GM21723 (cell line): Measurements from ENCODE around the gene DCAF16.

Experiments
- ATAC-seq: cut with Tn5 transposase; IDR thresholded peaks from one replicate; pipeline ENCODE4 v1.9.1; 2021; ENCODE audit warnings: mild to moderate bottlenecking, moderate library complexity; ENCODE audit not compliant: unreplicated experiment

DCAF16 gene

DNA sequence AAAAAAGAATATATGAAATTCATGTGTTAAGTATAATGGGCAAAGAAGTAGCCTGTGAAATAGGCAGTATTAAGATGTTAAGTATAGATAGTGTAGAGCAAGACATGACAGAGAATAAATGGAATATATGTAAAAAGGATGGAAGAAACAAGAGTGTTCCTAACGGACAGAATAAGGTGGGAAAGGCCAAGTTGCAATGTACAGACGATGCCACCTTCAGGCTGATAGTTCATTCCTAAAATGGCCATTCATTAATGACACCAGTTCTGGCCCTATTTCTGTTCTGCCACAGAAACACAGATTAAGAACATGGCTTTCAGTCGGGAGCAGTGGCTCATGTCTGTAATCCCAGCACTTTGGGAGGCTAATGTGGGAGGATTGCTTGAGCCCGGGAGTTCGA is 24.7 kb downstream of the DCAF16 start:
- no peak for ATAC-seq

- no peak for ATAC-seq
These were observed 29.0 kb downstream of the DCAF16 start, which contains the start of gene FAM184B for GRCh38 chr4:17781300-17782287. FAM184B (minus strand) TSS chr4:17781621; CDS start chr4:17781299, 322 bp downstream.

DNA sequence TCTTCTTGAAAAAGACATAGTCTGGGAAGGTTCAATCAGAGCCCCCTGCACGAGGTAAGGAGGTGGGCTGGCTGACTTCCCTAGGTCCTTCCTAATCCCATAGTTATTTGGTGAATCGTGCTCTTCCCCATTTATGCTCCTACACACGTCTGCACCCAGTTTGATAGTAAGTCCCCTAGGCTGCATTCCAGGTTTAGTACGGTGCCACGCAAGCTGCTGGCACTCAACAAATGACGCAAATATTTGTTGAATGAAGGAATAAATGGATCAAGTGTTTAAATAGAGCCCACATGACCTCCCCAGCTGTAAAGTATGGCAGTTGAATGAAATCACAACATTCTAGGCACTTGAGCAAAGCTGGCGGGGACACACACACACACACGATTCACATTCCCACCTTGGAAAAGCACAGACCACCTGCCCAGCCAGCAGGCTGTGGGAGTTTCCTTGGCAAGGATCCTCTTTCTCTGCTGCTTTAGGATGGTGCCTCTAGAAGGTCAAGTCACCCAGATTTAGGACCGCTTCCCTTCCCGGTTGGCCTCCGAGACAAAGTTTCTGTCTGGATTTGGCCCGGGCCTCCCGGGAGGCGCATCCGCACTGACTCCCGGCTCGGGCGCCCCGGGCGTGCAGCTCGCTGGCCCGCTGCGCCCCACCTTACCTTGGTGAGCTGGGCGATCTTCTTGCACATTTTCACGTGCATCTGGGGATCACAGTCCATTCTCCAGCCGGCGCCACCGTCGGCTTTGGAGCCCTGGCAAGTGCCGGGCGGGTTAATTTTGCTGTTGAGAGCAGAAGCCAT is 29.9 kb downstream of the DCAF16 start:
- ATAC-seq, result no peak

GRCh38 chr4:17778431-17778830 is 32.1 kb downstream of the DCAF16 start:
- ATAC-seq, result no peak

DNA sequence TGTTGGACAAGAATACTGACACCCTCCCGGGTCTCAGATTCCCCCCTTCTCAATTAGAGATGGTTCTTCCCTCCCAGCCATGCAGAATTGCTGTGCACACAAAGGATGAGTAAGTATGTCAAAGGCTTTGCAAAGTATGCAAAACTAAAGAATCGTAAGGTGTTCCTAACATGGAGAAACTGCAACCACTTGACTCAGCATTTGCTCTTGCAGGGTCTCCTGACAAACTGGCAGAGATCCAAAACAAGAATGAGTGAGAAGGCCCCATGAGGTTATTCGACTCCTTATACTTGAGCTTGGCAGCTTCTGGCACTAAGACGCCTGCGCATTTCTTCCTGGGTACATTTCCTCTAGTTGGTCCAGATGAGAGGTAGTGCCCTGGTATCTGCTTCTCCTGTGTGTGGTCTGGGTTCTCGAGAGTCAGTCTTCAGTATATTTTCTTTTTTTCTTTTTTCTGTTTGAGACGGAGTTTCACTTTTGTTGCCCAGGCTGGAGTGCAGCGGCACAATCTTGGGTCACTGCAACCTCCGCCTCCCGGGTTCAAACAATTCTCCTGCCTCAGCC is 37.3 kb downstream of the DCAF16 start:
- no peak for ATAC-seq

DNA sequence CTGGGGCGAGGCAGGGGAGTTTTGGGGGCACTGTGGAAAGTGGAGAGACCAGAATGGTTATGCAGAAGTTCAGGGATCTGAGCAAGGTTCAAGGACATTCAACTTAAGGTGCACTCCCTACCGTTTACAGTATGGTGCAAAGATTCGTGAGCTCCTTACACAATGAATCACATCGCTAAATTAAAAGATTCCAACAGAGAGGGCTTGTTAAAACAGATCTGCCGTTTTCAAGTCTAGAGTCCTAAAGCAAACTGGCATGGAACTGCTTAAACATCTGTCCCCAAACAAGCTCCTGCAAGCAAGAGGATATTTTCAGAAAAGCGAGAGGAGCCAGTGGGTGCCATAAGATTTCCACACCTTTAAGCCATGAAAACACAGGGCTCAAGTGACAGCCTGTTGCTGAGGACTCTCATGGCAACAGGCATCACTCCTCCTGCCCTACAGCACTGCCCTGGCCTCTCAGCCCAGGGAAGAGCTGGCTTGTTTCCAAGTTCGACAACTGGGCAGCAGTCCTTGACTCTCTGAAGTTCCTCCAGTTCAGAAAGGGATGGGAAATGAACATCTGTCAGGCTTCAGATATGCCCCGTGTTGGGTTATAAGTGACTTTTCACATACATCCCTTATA is 39.2 kb downstream of the DCAF16 start:
- no peak for ATAC-seq

GRCh38 chr4:17770845-17771244 is 39.7 kb downstream of the DCAF16 start:
- no peak for ATAC-seq

DNA sequence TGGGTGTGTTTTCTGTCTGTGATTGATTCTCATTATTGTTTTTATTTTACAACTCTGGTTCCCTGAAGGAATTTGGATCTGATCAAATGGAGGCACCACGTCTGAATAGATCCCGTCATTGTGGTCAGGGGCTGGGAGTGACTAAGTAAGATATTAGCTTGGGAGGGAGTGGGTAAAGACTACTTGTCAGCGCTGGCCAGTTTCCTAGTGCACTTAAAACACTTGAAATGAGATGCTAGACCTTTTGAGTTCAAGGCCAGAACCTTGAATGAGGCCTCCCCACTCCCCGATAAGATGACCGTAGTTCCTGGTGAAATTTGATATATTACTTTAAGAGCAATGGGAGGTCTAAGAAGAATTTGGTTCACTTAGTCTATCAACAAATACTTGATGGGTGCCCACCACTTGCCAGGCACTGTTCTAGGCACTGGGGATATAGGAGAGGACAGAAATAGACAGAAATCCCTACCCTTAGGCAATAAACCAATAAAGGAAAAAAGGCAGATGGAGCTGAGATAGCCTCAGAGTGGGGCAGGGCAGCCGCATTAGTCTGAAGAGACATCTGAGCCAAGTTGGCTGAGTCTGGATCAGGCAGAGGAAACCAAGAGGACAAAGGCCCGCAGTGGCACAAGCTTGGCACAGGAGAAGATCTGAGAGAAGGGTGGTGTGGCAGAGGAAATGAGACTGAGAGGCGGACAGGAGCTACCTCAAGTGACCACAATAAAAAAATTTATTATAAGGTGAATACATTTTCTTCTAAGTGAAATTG is 41.0 kb downstream of the DCAF16 start:
- no peak for ATAC-seq

DNA sequence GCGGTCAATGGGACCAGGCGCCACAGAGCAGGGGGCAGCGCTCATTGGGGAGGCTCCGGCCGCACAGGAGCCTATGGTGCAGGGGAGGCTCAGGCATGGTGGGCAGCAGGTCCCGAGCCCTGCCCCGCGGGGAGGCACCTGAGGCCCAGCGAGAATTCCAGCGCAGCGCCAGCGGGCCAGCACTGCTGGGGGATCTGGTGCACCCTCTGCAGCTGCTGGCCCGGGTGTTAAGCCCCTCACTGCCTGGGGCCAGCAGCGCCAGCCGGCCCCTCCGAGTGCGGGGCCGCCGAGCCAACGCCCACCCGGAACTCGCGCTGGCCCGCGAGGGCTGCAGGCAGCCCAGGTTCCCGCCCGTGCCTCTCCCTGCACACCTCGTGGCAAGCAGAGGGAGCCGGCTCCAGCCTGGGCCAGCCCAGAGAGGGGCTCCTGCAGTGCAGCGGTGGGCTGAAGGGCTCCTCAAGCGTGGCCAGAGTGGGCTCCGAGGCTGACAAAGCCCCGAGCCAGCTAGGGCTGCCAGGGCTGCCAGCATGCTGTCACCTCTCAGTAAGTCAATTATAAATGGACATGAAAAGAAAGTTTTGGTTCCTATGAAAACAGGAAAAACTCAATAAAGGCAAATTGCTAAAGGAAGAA is 43.6 kb downstream of the DCAF16 start:
- no peak for ATAC-seq

GRCh38 chr4:17765514-17766286 is 44.9 kb downstream of the DCAF16 start:
- ATAC-seq, result no peak

GRCh38 chr4:17763931-17764330 is 46.6 kb downstream of the DCAF16 start:
- no peak for ATAC-seq

DNA sequence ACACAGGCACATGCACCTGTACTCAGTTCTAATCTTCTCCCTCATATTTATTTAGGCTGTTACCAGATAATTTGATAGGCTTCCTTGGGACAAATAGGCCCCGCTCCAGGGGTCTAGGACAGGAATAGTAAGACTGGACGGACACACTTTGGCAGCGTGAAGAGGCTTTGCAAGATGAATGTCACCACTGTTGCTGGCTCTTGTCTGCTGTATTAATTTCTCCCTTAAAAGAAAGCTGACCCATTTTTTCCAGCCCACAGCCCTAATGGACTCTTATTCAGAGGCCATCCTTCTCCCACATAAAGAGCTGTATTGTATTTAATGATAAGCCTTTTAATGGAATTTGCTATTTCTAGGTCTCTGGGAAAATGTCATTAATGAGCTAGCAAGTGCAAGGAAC is 47.1 kb downstream of the DCAF16 start:
- ATAC-seq, result no peak

DNA sequence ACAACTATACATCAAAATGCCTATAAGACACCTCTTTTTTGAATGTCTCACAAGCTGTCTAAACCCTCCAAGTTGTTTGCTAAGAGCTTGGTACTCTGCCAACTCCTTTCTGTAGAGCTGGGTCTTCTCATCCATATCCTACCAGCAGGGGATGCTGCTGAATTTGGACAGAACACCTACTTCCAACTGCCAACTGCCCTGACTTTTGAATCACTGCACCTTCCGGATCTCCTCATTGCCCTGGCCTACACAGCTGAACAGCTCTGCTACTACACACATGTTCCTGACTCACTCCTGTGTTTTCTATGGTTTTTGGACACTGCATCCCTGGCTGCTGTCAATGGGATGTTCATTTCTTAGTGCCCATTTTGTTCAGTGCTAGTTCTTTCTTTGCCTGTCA is 47.8 kb downstream of the DCAF16 start:
- no peak for ATAC-seq

GRCh38 chr4:17761062-17761461 is 49.5 kb downstream of the DCAF16 start:
- no peak for ATAC-seq

DNA sequence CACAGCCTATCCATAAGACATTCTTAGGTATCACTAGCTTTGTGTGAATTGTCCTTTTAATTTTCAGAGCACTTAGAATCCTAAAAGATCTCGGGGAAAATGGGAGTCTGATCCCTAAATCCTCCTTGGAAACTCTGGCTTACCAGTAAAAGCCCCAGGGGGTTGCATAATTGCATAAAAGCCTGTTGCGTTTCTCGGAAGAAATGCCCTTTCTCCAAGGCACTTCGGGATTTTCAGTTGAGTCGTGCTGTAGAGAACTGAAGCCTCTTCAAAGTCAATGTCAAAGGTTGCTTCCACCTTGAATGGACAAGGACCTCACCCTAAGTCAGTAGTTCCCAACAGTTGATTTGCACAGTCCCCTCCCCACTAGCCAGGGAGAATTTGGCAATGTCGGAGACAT is 49.9 kb downstream of the DCAF16 start:
- no peak for ATAC-seq

DNA sequence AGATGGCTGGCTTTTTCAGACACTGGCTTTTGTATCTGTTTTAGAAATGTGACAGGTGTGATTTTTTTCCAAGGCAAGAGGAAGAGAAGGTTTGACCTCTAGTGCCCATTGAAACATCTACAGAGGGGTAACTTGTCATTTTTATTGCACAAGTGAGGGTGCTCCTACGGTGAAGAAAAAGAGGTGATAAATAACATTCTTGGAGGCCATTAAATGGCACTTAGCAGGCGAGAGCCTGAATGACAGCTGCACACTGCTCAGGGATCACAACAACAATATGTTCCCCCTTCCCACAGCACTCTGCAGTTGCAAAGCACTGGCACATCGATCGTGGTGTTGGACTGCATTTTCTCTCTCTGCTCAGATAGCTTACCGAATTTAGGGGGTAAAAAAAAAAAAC is 52.1 kb downstream of the DCAF16 start:
- no peak for ATAC-seq

GRCh38 chr4:17757621-17758020 is 52.9 kb downstream of the DCAF16 start:
- no peak for ATAC-seq

DNA sequence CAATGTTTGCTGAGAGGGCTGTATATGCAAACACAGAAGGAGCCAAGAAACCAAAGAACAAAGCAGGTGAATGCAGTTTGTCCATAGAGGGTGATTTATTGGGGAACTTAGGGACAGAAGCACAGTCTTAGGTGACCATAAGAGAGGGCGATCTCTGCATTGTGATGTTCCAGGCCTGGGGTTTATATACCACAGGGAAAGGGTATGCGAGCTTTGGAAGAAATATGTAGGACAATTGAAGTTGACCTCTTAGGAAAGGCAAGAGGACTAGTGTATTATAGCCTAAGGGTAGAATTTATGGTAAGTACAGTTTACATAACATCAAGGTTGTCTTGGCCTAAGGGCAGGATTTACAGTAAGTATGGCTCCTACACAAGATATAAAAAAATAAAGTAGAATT is 56.9 kb downstream of the DCAF16 start:
- no peak for ATAC-seq
